GOT3 (cell line): ENCODE measurements around the gene ZNF846.
"Not testable (repeated sequence)": the region's sequence is repeated elsewhere in the genome, so short reads cannot be mapped to it uniquely, and the experiment has no call there.

Source experiments
- DNase-seq: peaks from one replicate; lab custom pipeline; 2025; ENCODE audit warnings: mixed read lengths; lab: John Stamatoyannopoulos, UW

The ZNF846 gene

GRCh38 chr19:9784163-9784496 is 15.6 kb upstream of the ZNF846 start:
- DNase-seq: not testable (repeated sequence)

- DNase-seq: no peak
Measured at GRCh38 chr19:9782338-9782737, 13.8 kb upstream of the ZNF846 start.

- no peak for DNase-seq
Measured at GRCh38 chr19:9757544-9758501, 10.7 kb downstream of the ZNF846 start.

GRCh38 chr19:9752701-9753443 is 15.7 kb downstream of the ZNF846 start:
- DNase-seq: no peak

- DNase-seq: no peak
Measured at GRCh38 chr19:9751446-9751845, 17.1 kb downstream of the ZNF846 start.

GRCh38 chr19:9741476-9742171 is 26.9 kb downstream of the ZNF846 start:
- DNase-seq: no peak

- DNase-seq: no peak
Measured at GRCh38 chr19:9735986-9736385, 32.6 kb downstream of the ZNF846 start.

GRCh38 chr19:9730056-9730455 is 38.5 kb downstream of the ZNF846 start:
- DNase-seq: not testable (repeated sequence)

- DNase-seq: no peak
Measured at GRCh38 chr19:9729162-9729561, 39.4 kb downstream of the ZNF846 start.

- DNase-seq: no peak
Measured at GRCh38 chr19:9727644-9728043, 40.9 kb downstream of the ZNF846 start.

GRCh38 chr19:9725508-9726201 is 42.9 kb downstream of the ZNF846 start:
- DNase-seq: not testable (repeated sequence)

- no peak for DNase-seq
Measured at GRCh38 chr19:9724157-9724556, 44.4 kb downstream of the ZNF846 start.

GRCh38 chr19:9721861-9722260 is 46.7 kb downstream of the ZNF846 start:
- DNase-seq: no peak

GRCh38 chr19:9720541-9720940 is 48.0 kb downstream of the ZNF846 start:
- DNase-seq: no peak

- no peak for DNase-seq
Measured at GRCh38 chr19:9711815-9712214, 56.7 kb downstream of the ZNF846 start.

GRCh38 chr19:9709305-9709704 is 59.2 kb downstream of the ZNF846 start:
- DNase-seq: no peak

GRCh38 chr19:9705836-9706235 is 62.7 kb downstream of the ZNF846 start:
- no peak for DNase-seq

- no peak for DNase-seq
Measured at GRCh38 chr19:9702186-9702585, 66.4 kb downstream of the ZNF846 start.
